H1 (cell line): ENCODE measurements around the gene MAP3K13. TPM values are rescaled to one million over a fixed set of nuclear protein-coding genes. Genes with fewer than 3 reads are reported as not detected.

Source experiments
- CTCF ChIA-PET: fragments of 300-600 bp; sonication (Branson Sonifier 250); formaldehyde crosslinking; loops from one replicate; lab custom pipeline; 2021; ENCODE audit not compliant: partially characterized antibody; lab: Charles Lee
- POLR2A ChIA-PET: fragments of 300-600 bp; sonication (Branson Sonifier 250); formaldehyde crosslinking; loops from one replicate; lab custom pipeline; 2021; ENCODE audit warnings: inconsistent platforms; ENCODE audit not compliant: partially characterized antibody; lab: Charles Lee
- DNase-seq, 2 experiments: peaks; one replicate each; pipeline versions ENCODE4 v3.0.0 to v3.0.0-alpha.2; 2010 to 2022; ENCODE audit warnings: low spot score in 2 of 2, low read depth in 1 of 2, mixed read lengths in 1 of 2
- FAIRE-seq: peaks from 2 replicates; lab custom pipeline; 2011; peaks lifted over from hg19 to GRCh38; lab: Jason Lieb, UNC
- H2AFZ ChIP-seq: 2 replicates; pipeline ENCODE4 v1.8.1; 2012; ENCODE audit warnings: low read length, inconsistent platforms
- H2AK5ac ChIP-seq: 2 replicates; pipeline ENCODE4 v1.6.1; 2013; ENCODE audit warnings: low read depth, low read length
- H2BK120ac ChIP-seq: replicated peaks from 2 replicates; pipeline ENCODE3; 2013; ENCODE audit warnings: low read depth, low read length, inconsistent platforms
- H2BK12ac ChIP-seq: 2 replicates; pipeline ENCODE4 v1.6.1; 2013; ENCODE audit warnings: low read depth, low read length
- H2BK15ac ChIP-seq: 2 replicates; pipeline ENCODE4 v1.6.1; 2013; ENCODE audit warnings: low read length
- H2BK20ac ChIP-seq: 2 replicates; pipeline ENCODE4 v1.6.1; 2013; ENCODE audit warnings: low read length
- H2BK5ac ChIP-seq: 2 replicates; pipeline ENCODE4 v1.6.1; 2013; ENCODE audit warnings: low read depth, low read length
- H3K14ac ChIP-seq: 2 replicates; pipeline ENCODE4 v1.6.1; 2013; ENCODE audit warnings: inconsistent platforms; ENCODE audit not compliant: insufficient read length
- H3K18ac ChIP-seq: 2 replicates; pipeline ENCODE4 v1.6.1; 2013; ENCODE audit warnings: low read length; ENCODE audit errors: extremely low read depth
- H3K23ac ChIP-seq: 2 replicates; pipeline ENCODE4 v1.6.1; 2013; ENCODE audit warnings: inconsistent platforms; ENCODE audit not compliant: insufficient read length
- H3K23me2 ChIP-seq: 2 replicates; pipeline ENCODE4 v1.6.1; 2013; ENCODE audit warnings: low read depth, low read length
- H3K27ac ChIP-seq: 2 replicates; pipeline ENCODE4 v1.6.1; 2011; ENCODE audit warnings: low read depth, low read length, inconsistent platforms
- H3K27me3 ChIP-seq, 4 experiments: replicated peaks in 1 of 4; 1 replicate in 1 of 4; 2 replicates in 3 of 4; pipeline versions ENCODE4 v1.6.1 to v1.8.1; 2011 to 2013; ENCODE audit warnings: low read length in 3 of 4, mild to moderate bottlenecking in 3 of 4, inconsistent platforms in 2 of 4, mixed read lengths in 2 of 4, moderate library complexity in 1 of 4; ENCODE audit not compliant: control insufficient read depth in 3 of 4, insufficient read depth in 3 of 4; ENCODE audit errors: extremely low read depth in 1 of 4
- H3K36me3 ChIP-seq, 4 experiments: 2 replicates each; pipeline versions ENCODE4 v1.6.1 to v1.8.1; 2011 to 2013; ENCODE audit warnings: mild to moderate bottlenecking in 4 of 4, low read length in 3 of 4, moderate library complexity in 2 of 4, control low read depth in 1 of 4, inconsistent platforms in 1 of 4; ENCODE audit not compliant: insufficient read depth in 4 of 4, control insufficient read depth in 2 of 4
- H3K4ac ChIP-seq: replicated peaks from 2 replicates; pipeline ENCODE3; 2013; ENCODE audit warnings: low read length, low read depth, mixed read lengths, inconsistent platforms; ENCODE audit not compliant: insufficient read length
- H3K4me1 ChIP-seq, 4 experiments: replicated peaks in 1 of 4; 1 replicate in 1 of 4; 2 replicates in 3 of 4; pipeline versions ENCODE4 v1.6.1 to v1.8.1; 2011 to 2013; ENCODE audit warnings: low read length in 3 of 4, inconsistent platforms in 2 of 4, mixed read lengths in 1 of 4; ENCODE audit not compliant: insufficient read depth in 4 of 4, control insufficient read depth in 3 of 4
- H3K4me2 ChIP-seq, 2 experiments: 2 replicates each; pipeline versions ENCODE4 v1.6.1 to v1.8.1; 2011 to 2013; ENCODE audit warnings: low read depth in 2 of 2, low read length in 2 of 2, control low read depth in 1 of 2, inconsistent platforms in 1 of 2, mild to moderate bottlenecking in 1 of 2; ENCODE audit not compliant: insufficient read depth in 1 of 2
- H3K4me3 ChIP-seq, 4 experiments: fragments of 200-600, 300-600 bp in 1 of 4; sonication (generic), shearing (Covaris generic), sonication (Bioruptor Twin) in 1 of 4; 2 replicates each; pipeline versions ENCODE4 v1.5.1 to v1.8.1; 2011 to 2016; ENCODE audit warnings: low read length in 4 of 4, low read depth in 3 of 4, control low read depth in 2 of 4, inconsistent platforms in 2 of 4, mild to moderate bottlenecking in 2 of 4, mixed read lengths in 1 of 4, moderate library complexity in 1 of 4; ENCODE audit not compliant: insufficient read depth in 2 of 4; ENCODE audit errors: extremely low read depth in 1 of 4
- H3K56ac ChIP-seq: replicated peaks from 2 replicates; pipeline ENCODE3; 2013; ENCODE audit warnings: low read depth, mild to moderate bottlenecking, mixed read lengths, low read length, inconsistent platforms; ENCODE audit not compliant: insufficient read length
- H3K79me1 ChIP-seq: 2 replicates; pipeline ENCODE4 v1.6.1; 2013; ENCODE audit warnings: low read depth, low read length, control low read depth
- H3K79me2 ChIP-seq, 2 experiments: 2 replicates each; pipeline versions ENCODE4 v1.6.1 to v1.8.1; 2012 to 2013; ENCODE audit warnings: low read length in 2 of 2, mild to moderate bottlenecking in 2 of 2, inconsistent platforms in 1 of 2; ENCODE audit not compliant: insufficient read depth in 2 of 2, control insufficient read depth in 1 of 2
- H3K9ac ChIP-seq, 4 experiments: replicated peaks in 1 of 4; 1 replicate in 1 of 4; 2 replicates in 3 of 4; pipeline versions ENCODE4 v1.6.1 to v1.8.1; 2011 to 2013; ENCODE audit warnings: low read depth in 3 of 4, low read length in 3 of 4, control low read depth in 2 of 4, mild to moderate bottlenecking in 2 of 4, moderate library complexity in 2 of 4, inconsistent platforms in 1 of 4; ENCODE audit errors: extremely low read depth in 1 of 4
- H3K9me3 ChIP-seq, 2 experiments: 2 replicates each; pipeline versions ENCODE4 v1.6.1 to v1.8.1; 2012 to 2013; ENCODE audit warnings: mild to moderate bottlenecking in 2 of 2, moderate library complexity in 2 of 2, control low read depth in 1 of 2, inconsistent platforms in 1 of 2, low read depth in 1 of 2, low read length in 1 of 2, mixed read lengths in 1 of 2; ENCODE audit not compliant: insufficient read depth in 2 of 2
- H4K20me1 ChIP-seq, 2 experiments: replicated peaks in 1 of 2; 2 replicates each; pipeline versions ENCODE3 to v1.8.1; 2011 to 2013; ENCODE audit warnings: inconsistent platforms in 2 of 2, low read length in 2 of 2, mild to moderate bottlenecking in 1 of 2; ENCODE audit not compliant: insufficient read depth in 2 of 2, control insufficient read depth in 1 of 2
- H4K5ac ChIP-seq: 2 replicates; pipeline ENCODE4 v1.6.1; 2013; ENCODE audit warnings: low read length, low read depth, mixed read lengths, inconsistent platforms; ENCODE audit not compliant: insufficient read length
- H4K8ac ChIP-seq: 2 replicates; pipeline ENCODE4 v1.8.0; 2013; ENCODE audit warnings: mild to moderate bottlenecking, moderate library complexity, low read length, inconsistent platforms; ENCODE audit not compliant: insufficient read depth; ENCODE audit errors: extremely low read depth
- H4K91ac ChIP-seq: replicated peaks from 2 replicates; pipeline ENCODE3; 2013; ENCODE audit warnings: low read length, mixed read lengths, inconsistent platforms; ENCODE audit not compliant: insufficient read length
- CREB1 ChIP-seq: IDR thresholded peaks from 2 replicates; pipeline ENCODE4 v1.6.1; 2012; ENCODE audit warnings: inconsistent platforms
- WGBS, 2 experiments: shearing (Covaris generic) in 1 of 2; methylation state at CpG; one replicate each; pipeline versions ENCODE4 v1.1.6 to v1.1.7; 2013 to 2015; ENCODE audit warnings: low lambda C conversion rate in 2 of 2, mixed read lengths in 2 of 2, inconsistent platforms in 1 of 2, low coverage in 1 of 2, missing lambda C conversion rate in 1 of 2; ENCODE audit not compliant: insufficient replicate concordance in 2 of 2, insufficient coverage in 1 of 2, insufficient read length in 1 of 2; ENCODE audit errors: extremely low coverage in 1 of 2, missing lambda C conversion rate in 1 of 2; 5-methylcytosine and 5-hydroxymethylcytosine counted together
- polyA plus RNA-seq, 7 experiments: library from polyadenylated mRNA; depleted of rRNA in 3 of 7; stranded (reverse) in 5 of 7; unstranded in 2 of 7; fragments of >200 nt in 5 of 7; fragments of 200-250 nt in 2 of 7; gene quantifications; 1 replicate in 5 of 7; 2 replicates in 1 of 7; 4 replicates in 1 of 7; pipeline versions ENCODE4 v1.2.1 to v1.2.3, GENCODE V29; 2011 to 2013; ENCODE audit warnings: missing spikeins in 2 of 7, mixed read lengths in 2 of 7
- total RNA-seq: library from RNA; stranded (reverse); fragmentation: NEBNext Ultra II Directional; extraction: Animal tissue kit (Norgen Biotek cat#: 25700); gene quantifications from 2 replicates; pipeline ENCODE4 v1.2.1, GENCODE V29; 2021

Gene MAP3K13
- total and polyA plus RNA-seq, 2 of the 8 experiments (the other 6 are each of a cell fraction or from before 2014, with no cell fraction given) = 6.8 to 17.9 TPM

- Histone ChIP-seq H4K8ac (no peak overlapping the region), H3K4me1 (no peaks in the 10 kb centered on the region), H3K14ac (no peak overlapping the region), H3K9ac (no peak overlapping the region), H2BK120ac (no peak overlapping the region), H2AFZ (no peak overlapping the region), H2BK15ac (no peak overlapping the region), H4K5ac (no peak overlapping the region), H3K9me3 (no peaks in the 10 kb centered on the region), H3K4me3 (no peak overlapping the region), H3K79me2 (no peaks in the 10 kb centered on the region), H4K20me1 (no peaks in the 10 kb centered on the region), H3K27ac (no peak overlapping the region), H3K23me2 (no peaks in the 10 kb centered on the region), H3K4ac (no peak overlapping the region), H3K27me3 (no peaks in the 10 kb centered on the region), H2BK5ac (no peak overlapping the region), H4K91ac (no peak overlapping the region), H3K23ac (no peak overlapping the region), H2AK5ac (no peak overlapping the region), H3K79me1 (no peaks in the 10 kb centered on the region), H3K18ac (no peak overlapping the region), H3K36me3 (no peaks in the 10 kb centered on the region), H3K4me2 (no peak overlapping the region), H2BK12ac (no peak overlapping the region), H2BK20ac (no peak overlapping the region), H3K56ac (no peak overlapping the region)
- ChIA-PET POLR2A (no interaction called here), CTCF (interaction anchor here (1.0 to 3.9 kb wide), 2 partner anchors 20 to 25 kb away, joined by 3 to 12 read pairs; no protein-coding TSS in a partner anchor)
- TF ChIP-seq CREB1 = no peak
- 87% methylated on average over 10 of the region's 10 CpGs; no CpG with 5 or more reads in 1 of the 2 experiments for WGBS, 2 experiments
- FAIRE-seq (no peak), DNase-seq (no peak)
These were observed 34.5 kb upstream of the MAP3K13 start for GRCh38 chr3:185328324-185329004.
